Brain pericyte (primary cell): ENCODE results near the gene KLHL7.
"Not testable (repeated sequence)": the region's sequence is repeated elsewhere in the genome, so short reads cannot be mapped to it uniquely, and the experiment has no call there.

ENCODE experiments used
- DNase-seq: peaks from one replicate; pipeline ENCODE4 v3.0.0-alpha.2; 2012; ENCODE audit warnings: low read depth, low spot score

KLHL7 gene

DNA sequence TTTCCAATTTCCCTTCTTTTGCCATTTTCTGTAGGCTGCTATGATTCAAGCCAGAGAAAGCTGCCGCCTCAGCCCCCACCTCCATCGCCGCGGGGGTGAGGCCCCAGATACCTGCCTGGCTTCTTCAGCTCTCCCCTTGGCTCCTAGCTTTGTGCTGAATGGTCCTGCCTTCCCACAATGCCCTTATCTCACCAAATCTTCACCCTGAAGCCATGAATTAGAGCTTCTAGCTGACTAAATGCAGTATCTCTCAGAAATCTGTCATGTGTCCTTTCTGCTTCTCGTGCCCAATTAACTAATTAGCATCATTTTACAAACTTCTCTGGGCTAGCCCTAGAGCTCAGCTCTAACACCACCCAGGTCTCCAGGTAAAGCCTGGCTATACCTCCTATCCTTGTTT lies 108.8 kb downstream of the KLHL7 start:
- no peak for DNase-seq

DNA sequence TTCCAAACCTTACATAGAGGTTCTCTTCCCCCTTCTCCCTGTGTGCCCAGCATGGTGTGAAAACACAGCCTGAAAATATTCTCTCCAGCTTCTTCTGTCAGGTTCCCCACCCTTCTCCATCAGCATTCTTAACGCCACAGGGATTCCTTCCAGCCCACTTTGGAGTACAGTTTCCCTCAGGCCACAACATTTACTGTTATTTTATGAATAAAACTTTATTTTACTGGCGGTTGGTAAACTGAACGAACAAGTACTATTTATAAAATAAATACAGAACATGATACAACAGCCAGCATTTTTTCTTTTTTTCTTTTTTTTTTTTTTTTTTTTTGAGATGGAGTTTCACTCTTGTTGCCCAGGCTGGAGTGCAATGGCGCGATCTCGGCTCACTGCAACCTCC lies 109.4 kb downstream of the KLHL7 start:
- DNase-seq = no peak

DNA sequence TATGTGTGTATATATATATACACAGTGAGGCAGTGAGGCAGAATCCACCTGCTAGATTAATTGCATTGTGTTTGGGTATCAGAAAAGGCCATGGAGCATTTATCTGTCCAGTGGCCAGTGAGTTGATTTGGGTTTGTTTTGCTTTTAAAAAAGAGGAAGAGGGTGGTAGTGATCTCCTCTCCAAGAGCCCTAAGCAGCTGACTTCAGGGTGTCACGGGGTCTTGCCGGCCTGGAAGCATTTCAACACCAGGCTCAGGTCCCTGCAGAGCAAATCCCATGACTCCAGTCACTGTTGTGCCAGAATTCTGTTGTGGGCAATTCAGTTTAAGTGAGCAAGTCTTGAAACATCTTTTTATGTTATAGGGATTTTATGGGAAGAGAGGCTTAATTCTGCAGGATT lies 110.4 kb downstream of the KLHL7 start:
- DNase-seq = no peak

DNA sequence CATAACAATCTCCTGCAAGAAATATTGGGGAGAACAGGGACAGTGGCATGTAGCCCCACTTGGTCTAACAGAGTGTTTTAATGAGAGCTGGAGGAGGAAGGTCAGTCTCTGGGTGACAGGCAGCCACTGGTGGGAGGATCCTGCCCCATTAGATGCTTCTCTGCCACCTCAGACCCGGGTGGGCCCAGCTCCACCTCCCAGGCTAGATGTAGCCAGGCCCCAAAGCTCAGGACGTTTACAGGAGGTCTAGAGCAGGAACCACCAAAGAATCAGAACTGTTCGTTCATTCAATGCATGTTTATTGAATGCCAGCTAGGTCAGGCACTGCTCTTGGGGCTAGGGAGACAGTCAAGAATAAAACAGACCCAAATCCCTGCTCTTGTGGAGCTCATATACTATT lies 112.6 kb downstream of the KLHL7 start:
- no peak for DNase-seq

DNA sequence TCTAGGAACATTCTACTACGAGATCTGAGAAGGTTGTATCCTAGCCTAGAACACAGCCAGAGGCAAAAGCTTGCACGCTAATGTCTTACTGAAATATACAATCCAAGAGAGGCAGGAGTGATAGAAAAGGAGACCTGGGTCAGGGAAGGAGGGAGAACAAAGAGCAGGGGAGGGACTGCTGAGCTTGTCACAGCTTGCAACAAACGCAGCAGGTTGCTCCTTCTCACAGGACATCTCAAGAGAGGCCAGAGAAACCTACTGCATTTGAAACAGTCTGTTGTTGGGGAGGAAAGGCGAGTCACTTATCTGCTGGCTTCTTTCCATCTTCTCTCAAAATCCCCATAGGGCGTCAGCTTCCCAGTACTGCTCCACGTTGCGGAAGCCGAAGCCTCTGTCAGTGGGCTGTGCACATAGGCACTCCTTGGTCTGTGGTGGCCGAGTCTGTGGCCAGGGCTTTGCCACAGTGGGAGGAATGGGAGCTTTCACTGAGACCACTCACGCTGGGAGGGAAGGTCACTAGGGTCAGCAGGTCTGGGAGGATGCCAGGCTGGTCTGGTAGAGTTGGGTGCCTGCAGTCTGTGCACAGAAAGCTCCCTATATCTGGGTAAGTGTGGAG lies 115.2 kb downstream of the KLHL7 start:
- no peak for DNase-seq

DNA sequence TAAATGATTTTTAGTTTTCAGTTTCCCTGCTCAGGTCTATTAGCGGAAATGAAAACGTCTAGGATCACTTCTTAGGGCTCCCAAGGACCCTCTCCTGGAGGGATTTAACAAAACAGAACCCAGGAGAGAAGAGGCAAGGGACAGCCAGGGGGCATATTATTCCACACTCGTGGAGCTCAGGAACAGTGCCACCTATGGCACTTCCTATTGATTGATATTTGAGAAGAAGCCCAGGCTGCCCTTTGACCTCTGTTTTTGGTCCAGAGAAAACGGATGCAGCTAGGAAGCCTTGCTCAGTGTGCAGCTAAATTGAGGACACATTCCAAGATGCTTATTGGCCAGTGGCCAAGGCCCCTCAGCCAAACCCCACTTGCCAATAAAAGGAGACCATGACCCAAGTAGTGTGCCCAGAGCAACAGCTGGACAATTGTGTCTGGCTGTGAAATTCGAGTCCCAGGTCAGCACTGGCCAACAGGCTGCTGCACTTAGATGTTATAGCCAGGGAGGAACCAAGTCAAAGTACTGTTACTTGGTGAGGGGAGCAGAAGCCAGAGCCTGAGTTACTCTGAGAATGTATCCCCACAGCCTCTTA lies 117.0 kb downstream of the KLHL7 start:
- DNase-seq = no peak

DNA sequence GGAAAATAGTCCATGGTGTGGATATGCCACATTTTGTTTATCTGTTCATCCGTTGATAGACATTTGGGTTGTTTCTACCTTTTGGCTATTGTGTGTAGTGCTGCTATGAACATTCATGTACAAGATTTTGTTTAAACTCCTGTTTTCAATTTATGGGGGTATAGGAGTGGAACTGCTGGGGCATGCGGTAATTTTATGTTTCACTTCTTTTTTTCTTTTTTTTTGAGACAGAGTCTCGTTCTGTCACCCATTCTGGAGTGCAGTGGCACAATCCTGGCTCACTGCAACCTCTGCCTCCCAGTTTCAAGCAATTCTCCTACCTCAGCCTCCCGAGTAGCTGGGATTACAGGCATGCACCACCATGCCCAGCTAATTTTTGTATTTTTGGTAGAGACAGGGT lies 118.8 kb downstream of the KLHL7 start:
- not testable (repeated sequence) for DNase-seq

DNA sequence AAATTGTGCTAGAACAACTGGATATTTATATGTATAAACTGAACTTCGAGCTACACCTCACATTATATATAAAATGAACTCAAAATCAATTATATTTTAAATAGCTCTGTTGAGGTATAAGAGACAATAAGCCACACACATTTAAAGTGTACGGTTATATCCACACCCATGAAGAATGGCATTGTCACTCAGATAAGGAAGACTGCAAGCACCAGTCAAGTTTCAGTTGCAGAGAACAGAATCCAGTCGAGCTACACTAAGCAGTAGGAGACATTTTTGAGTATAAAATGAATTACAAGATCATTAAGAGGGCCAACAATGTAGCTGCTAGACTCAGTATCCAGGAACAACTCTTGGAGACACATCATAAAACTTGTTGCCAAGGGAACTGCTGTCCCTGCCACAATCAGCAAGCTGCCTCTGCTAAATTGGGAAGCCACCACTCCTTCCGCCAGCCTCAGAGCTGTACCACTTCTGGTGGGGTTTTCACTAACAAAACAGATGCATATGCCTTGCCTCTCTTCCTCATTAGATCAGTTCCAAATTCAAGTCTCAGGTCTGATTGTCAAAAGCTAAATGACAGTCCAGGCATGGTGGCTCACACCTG lies 121.4 kb downstream of the KLHL7 start:
- no peak for DNase-seq
